Epithelial cell of proximal tubule (primary cell): ENCODE measurements around the gene FOXF2. TPM values are rescaled to one million over a fixed set of nuclear protein-coding genes. Genes with fewer than 3 reads are reported as not detected.

Experiments
- DNase-seq: peaks from one replicate; pipeline ENCODE4 v3.0.0-alpha.2; 2011; ENCODE audit warnings: low read depth
- H3K4me3 ChIP-seq: 2 replicates; pipeline ENCODE4 v1.5.1; 2011; ENCODE audit warnings: low read depth, mild to moderate bottlenecking, low read length
- total RNA-seq: library from RNA; depleted of rRNA; stranded (reverse); fragments of >200 nt; gene quantifications from 2 replicates; pipeline ENCODE4 v1.2.3, GENCODE V29; 2015
- TF ChIP-seq, protein P1 (sequence below): conservative IDR thresholded peaks from 2 replicates; pipeline ENCODE4 v1.5.1; 2012; ENCODE audit warnings: low read depth, mild to moderate bottlenecking, low read length

The FOXF2 gene
- total RNA-seq, 1 donor from 2014 or later: not detected

DNA sequence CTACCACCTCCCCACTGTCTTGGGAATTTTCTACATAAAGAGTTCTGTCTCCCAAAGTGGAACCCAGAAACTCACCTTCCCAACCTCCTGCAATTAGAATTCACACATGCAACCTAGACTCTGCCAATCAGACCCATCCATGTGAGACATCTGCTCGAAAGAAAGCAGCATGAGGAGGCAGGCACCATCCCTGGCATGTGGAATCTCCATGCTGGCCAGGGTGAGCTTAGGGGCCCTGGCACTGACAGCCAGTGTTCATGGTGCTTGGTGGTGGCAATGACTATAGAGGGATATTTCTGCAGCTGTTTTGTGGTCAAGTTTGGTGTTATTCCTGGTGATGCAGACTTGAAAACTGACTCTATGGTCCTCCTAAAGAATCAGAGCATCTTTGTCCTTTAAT is 17.4 kb upstream of the FOXF2 start:
- no peak for DNase-seq
- H3K4me3 ChIP-seq: no peak overlapping the region
- TF ChIP-seq, protein P1, sequence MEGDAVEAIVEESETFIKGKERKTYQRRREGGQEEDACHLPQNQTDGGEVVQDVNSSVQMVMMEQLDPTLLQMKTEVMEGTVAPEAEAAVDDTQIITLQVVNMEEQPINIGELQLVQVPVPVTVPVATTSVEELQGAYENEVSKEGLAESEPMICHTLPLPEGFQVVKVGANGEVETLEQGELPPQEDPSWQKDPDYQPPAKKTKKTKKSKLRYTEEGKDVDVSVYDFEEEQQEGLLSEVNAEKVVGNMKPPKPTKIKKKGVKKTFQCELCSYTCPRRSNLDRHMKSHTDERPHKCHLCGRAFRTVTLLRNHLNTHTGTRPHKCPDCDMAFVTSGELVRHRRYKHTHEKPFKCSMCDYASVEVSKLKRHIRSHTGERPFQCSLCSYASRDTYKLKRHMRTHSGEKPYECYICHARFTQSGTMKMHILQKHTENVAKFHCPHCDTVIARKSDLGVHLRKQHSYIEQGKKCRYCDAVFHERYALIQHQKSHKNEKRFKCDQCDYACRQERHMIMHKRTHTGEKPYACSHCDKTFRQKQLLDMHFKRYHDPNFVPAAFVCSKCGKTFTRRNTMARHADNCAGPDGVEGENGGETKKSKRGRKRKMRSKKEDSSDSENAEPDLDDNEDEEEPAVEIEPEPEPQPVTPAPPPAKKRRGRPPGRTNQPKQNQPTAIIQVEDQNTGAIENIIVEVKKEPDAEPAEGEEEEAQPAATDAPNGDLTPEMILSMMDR: no peak

DNA sequence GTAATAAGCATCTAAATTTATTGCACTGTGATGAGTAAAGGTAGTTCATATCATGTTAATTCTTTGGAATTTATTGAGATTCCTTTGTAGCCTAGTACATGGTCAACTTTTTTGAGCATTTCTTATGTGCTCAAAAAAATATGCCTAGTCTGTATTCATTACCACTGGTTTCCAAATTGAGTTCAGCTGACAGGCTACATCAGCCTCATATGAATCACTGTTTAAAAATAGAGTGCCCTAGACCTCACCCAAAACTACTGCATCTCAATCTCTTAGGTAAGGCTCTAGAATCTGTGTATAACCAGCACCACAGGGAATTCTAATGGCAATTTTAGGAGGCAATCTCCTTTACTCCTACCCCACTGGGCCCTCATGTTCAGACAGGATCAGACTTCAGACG is 16.7 kb upstream of the FOXF2 start:
- TF ChIP-seq, protein P1: no peak
- H3K4me3 ChIP-seq: no peak overlapping the region
- DNase-seq: no peak

DNA sequence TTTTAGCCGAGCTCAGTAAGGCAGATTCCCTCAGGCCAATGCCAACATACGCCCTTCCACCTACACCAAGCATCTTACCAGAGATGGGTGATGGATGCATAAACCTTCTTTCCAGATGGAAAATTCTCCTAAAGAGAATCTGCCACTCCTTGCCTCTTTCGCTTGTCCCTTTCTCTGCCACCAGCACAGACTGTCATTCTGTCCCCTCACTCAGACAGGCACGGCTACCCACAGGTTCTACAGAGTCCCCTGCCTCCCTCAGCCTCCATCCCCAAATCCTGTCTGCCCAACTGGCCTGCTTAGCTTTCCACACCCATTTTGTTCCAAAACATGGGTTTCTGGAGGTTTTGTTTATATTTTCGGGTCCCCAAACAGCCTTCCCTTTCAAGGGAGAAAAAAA is 12.7 kb upstream of the FOXF2 start:
- TF ChIP-seq, protein P1: no peak
- no peak for DNase-seq
- H3K4me3 ChIP-seq: no peak overlapping the region

DNA sequence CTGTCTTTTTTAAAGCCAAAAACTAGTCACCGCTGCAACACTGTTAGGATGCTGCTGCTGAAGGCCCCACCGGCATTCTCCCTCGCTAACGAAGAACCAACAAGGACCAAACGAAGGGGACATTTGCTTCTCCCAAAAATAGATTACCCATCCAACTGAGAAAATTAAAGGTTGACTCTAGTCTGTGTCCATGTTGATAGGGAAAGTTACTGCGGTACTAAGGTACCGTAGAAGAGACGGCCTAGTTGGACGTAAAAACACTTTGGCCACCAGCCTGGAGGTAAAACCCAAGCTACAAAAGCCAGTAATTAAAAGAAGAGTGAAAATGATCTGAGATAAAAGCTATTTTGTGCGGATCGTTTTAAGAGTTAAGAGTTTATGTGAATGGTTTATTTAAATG is 11.8 kb upstream of the FOXF2 start:
- TF ChIP-seq, protein P1: no peak

DNA sequence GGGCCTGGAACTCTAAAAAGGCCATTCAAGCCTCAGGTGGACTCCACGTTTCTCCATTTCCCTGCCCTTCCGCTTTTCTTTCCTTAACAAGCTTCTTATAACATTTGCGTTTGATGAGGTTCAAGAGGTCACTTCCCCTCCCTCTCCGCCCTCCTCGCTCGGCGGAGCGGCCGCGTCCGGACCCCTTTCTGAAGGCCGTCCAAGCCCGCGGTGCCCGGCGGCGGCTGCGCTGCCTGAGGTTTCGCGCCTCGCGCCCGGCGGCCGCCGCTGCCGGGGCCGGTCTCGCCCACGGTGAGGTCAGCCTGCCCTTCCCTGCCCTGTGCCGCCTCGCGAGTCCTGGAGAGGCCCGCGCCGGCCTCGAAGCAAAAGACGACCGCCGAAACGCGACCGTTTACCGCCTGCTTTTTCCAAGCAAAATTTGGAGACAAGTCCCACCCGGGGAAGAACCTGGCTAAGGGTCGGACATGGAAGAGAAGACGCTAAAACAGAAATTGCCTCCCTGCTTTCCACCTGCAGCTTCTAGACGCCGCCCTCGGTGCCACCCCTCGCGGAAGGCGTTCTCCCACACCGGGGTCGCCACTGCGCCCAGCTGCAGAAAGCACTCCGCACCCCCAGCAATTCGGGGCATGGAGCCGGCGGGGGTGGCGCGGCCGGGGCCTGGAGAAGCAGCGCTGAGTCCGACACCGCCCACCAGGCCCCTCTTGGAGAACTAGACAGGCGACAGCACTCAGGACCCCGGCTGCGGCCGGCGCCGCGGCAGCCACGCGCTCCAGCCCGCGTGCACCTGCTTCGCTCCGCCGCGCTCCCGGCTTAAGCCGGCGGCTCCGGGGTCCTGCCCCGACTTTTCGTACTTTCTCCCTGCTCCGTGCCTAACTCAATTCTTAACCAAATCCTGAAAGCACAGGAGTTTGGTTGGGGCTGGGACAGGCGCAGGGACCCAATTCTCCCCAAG is 11.0 kb upstream of the FOXF2 start:
- no peak overlapping the region for H3K4me3 ChIP-seq
- TF ChIP-seq, protein P1: no peak
- no peak for DNase-seq

More for the DNA sequence above, 11.8 kb upstream of the FOXF2 start:
- no peak overlapping the region for H3K4me3 ChIP-seq
- DNase-seq: no peak

DNA sequence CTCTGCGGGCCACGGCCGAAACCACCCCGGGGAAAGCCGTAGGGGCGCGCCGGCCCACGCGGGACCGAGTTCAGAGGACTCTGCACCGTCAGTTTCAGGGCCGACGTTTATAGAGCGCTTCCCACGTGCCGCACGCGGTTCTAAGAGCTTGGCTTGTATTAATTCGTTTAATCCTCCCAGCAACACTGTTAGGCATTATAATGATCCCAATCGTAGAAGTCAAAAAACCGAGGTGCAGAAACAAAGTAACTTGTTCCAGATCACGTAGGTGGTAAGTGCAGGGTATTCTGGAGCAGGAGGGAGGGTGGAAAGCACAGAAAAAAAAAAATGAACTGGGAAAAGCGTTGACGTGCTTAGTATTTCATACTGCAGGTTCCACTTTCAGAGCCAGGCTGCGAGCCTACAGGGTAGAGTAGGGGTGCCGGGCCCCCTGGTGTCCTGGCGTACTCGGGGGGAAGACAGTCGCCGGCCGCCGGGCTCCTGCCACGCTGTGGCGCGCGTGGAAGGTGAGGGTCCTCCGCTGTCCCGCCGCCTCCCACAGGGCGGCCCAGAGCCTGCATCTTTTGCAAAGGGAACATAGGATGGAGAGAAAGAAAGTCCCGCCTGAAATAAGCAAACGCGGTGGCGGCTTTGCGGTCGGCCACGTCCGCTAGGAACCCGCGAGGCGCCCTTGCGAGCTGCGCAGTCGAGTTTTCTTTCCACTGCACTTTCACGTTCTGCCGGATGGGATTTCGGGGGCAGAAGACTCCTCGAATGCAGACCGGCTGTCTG is 10.2 kb upstream of the FOXF2 start:
- no peak for DNase-seq
- TF ChIP-seq, protein P1: no peak
- H3K4me3 ChIP-seq: no peak overlapping the region
